DOHH2 (cell line): ENCODE data around the gene TBCE.

Experiments used
- CTCF ChIP-seq: fragments of 200-600 bp; sonication (generic); IDR thresholded peaks from one replicate; pipeline ENCODE4 v1.5.1; 2014; ENCODE audit warnings: antibody characterized with exemption, mild to moderate bottlenecking, low read depth, low read length; ENCODE audit not compliant: poor library complexity, severe bottlenecking
- EZH2phosphoT487 ChIP-seq: fragments of 200-600 bp; sonication (generic); IDR thresholded peaks from 2 replicates; pipeline ENCODE4 v1.6.1; 2017; ENCODE audit warnings: borderline replicate concordance, mild to moderate bottlenecking, antibody characterized with exemption, low read length, moderate library complexity, mixed read lengths

GRCh38 chr1:235454021-235454420 is 86.8 kb downstream of the TBCE start:
- TF ChIP-seq CTCF (no peak), EZH2phosphoT487 (no peak)
